HK-2 (cell line): ENCODE data around the gene AKAIN1.

ENCODE experiments used
- DNase-seq: peaks from one replicate; pipeline ENCODE4 v3.0.0-alpha.2; 2018; ENCODE audit not compliant: unreplicated experiment

Gene AKAIN1

DNA sequence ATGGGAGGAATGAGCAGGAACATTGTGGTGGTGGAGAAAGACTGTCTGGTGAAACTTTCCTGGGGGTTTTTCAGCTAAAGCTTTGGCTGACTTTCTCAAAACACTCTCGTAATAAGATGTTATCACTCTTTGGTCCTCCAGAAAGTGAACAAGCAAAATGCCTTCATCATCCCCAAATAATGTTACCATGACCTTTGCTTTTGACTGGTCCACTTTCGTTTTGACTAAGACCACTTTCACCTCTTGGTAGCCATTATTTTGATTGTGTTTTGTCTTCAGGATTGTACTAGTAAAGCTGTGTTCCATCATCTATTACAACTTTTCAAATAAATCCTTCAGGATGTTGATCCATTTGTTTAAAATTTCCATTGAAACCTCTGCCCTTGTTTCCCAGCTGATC, 103.2 kb downstream of the AKAIN1 start:
- no peak for DNase-seq
